ENCODE results near the gene RET.

The RET gene

GRCh38 chr10:43040482-43041256, 36.2 kb upstream of the RET start:
- Histone ChIP-seq H3K4me2 (ENCODE audit: insufficient read depth, low read length, poor library complexity, severe bottlenecking) (no peak overlapping the region), H3K27me3 (ENCODE audit: control insufficient read depth in 3 of 3, insufficient read depth in 3 of 3, low read depth in 1 of 3, low read length in 3 of 3) (no peaks in the 10 kb centered on the region), H2BK12ac (ENCODE audit: low read length) (no peak overlapping the region), H3K4ac (ENCODE audit: low read length) (no peak overlapping the region), H2AFZ (ENCODE audit: low read length) (no peak overlapping the region), H4K91ac (ENCODE audit: low read depth, low read length, poor library complexity) (peak overlapping the region; percentile 64), H3K14ac (ENCODE audit: low read length) (peak overlapping the region; percentile 21), H2BK15ac (ENCODE audit: low read length) (peak overlapping the region; percentile 55), H3K27ac (replicated peaks; ENCODE audit: low read length) (no peak overlapping the region), H2AK5ac (ENCODE audit: low read depth, low read length) (peak overlapping the region; percentile 81), H2BK5ac (ENCODE audit: low read length) (peak overlapping the region; percentile 24), H3K4me1 (ENCODE audit: control insufficient read depth in 2 of 2, insufficient read depth in 1 of 2, low read depth in 1 of 2, low read length in 2 of 2) (peaks cover 2 to 10% of the 10 kb centered on the region in 2 donors), H3K36me3 (replicated peaks in 1 of 2; ENCODE audit: control insufficient read depth in 2 of 2, insufficient read depth in 2 of 2, low read length in 2 of 2) (no peaks in the 10 kb centered on the region), H3K4me3 (ENCODE audit: low read length in 2 of 2) (no peak overlapping the region), H3K9me3 (replicated peaks in 1 of 2; ENCODE audit: control insufficient read depth in 2 of 2, insufficient read depth in 1 of 2, low read depth in 1 of 2, low read length in 2 of 2) (no peaks in the 10 kb centered on the region), H3K9ac (ENCODE audit: low read depth, low read length, poor library complexity) (no peak overlapping the region), H4K8ac (ENCODE audit: low read depth, low read length) (no peak overlapping the region), H3K18ac (ENCODE audit: low read length) (no peak overlapping the region), H2BK120ac (ENCODE audit: low read depth, low read length) (no peak overlapping the region), H3K23ac (ENCODE audit: low read depth, low read length, poor library complexity) (peak overlapping the region; percentile 17), H3K79me1 (ENCODE audit: low read depth, low read length) (peaks cover 2% of the 10 kb centered on the region)
- WGBS, 2 donors (ENCODE audit: extremely low coverage in 2 of 2, insufficient read length in 2 of 2, insufficient replicate concordance in 1 of 2), result no CpG with 5 or more reads among the region's 6 CpGs
- DNase-seq (ENCODE audit: low spot score), result no peak

GRCh38 chr10:43041422-43042342, 35.2 kb upstream of the RET start:
- no peak overlapping the region for H3K27ac ChIP-seq (replicated peaks; ENCODE audit: low read length)
- H3K9ac ChIP-seq (ENCODE audit: low read depth, low read length, poor library complexity), result peak overlapping the region; percentile 44
- H2AFZ ChIP-seq (ENCODE audit: low read length), result no peak overlapping the region
- peak overlapping the region; percentile 59 for H3K18ac ChIP-seq (ENCODE audit: low read length)
- peak overlapping the region; percentile 39 for H2BK5ac ChIP-seq (ENCODE audit: low read length)
- H3K27me3 ChIP-seq (ENCODE audit: control insufficient read depth in 3 of 3, insufficient read depth in 3 of 3, low read depth in 1 of 3, low read length in 3 of 3), result no peaks in the 10 kb centered on the region
- no peak overlapping the region for H4K91ac ChIP-seq (ENCODE audit: low read depth, low read length, poor library complexity)
- H2BK15ac ChIP-seq (ENCODE audit: low read length), result peak overlapping the region; percentile 37
- H4K8ac ChIP-seq (ENCODE audit: low read depth, low read length), result no peak overlapping the region
- WGBS, 2 donors (ENCODE audit: extremely low coverage in 2 of 2, insufficient read length in 2 of 2, insufficient replicate concordance in 1 of 2), result no CpG with 5 or more reads among the region's 9 CpGs
- H3K36me3 ChIP-seq (replicated peaks in 1 of 2; ENCODE audit: control insufficient read depth in 2 of 2, insufficient read depth in 2 of 2, low read length in 2 of 2), result no peaks in the 10 kb centered on the region
- H3K79me1 ChIP-seq (ENCODE audit: low read depth, low read length), result peaks cover 2% of the 10 kb centered on the region
- H3K4ac ChIP-seq (ENCODE audit: low read length), result no peak overlapping the region
- no peak overlapping the region for H3K23ac ChIP-seq (ENCODE audit: low read depth, low read length, poor library complexity)
- no peak overlapping the region for H2BK12ac ChIP-seq (ENCODE audit: low read length)
- H3K14ac ChIP-seq (ENCODE audit: low read length), result peak overlapping the region; percentile 47
- H3K4me3 ChIP-seq (ENCODE audit: low read length in 2 of 2), result no peak overlapping the region
- peak overlapping the region; percentile 88 for H2AK5ac ChIP-seq (ENCODE audit: low read depth, low read length)
- H3K9me3 ChIP-seq (replicated peaks in 1 of 2; ENCODE audit: control insufficient read depth in 2 of 2, insufficient read depth in 1 of 2, low read depth in 1 of 2, low read length in 2 of 2), result no peaks in the 10 kb centered on the region
- peaks cover 2 to 10% of the 10 kb centered on the region in 2 donors for H3K4me1 ChIP-seq (ENCODE audit: control insufficient read depth in 2 of 2, insufficient read depth in 1 of 2, low read depth in 1 of 2, low read length in 2 of 2)
- H3K4me2 ChIP-seq (ENCODE audit: insufficient read depth, low read length, poor library complexity, severe bottlenecking), result no peak overlapping the region
- DNase-seq (ENCODE audit: low spot score), result no peak
- peak overlapping the region; percentile 54 for H2BK120ac ChIP-seq (ENCODE audit: low read depth, low read length)

GRCh38 chr10:43042503-43043341, 34.1 kb upstream of the RET start:
- WGBS, 2 donors (ENCODE audit: extremely low coverage in 2 of 2, insufficient read length in 2 of 2, insufficient replicate concordance in 1 of 2), result no CpG with 5 or more reads among the region's 12 CpGs

More at GRCh38 chr10:43042503-43043341, 34.1 kb upstream of the RET start:
- peak overlapping the region; percentile 44 for H3K9ac ChIP-seq (ENCODE audit: low read depth, low read length, poor library complexity)
- no peaks in the 10 kb centered on the region for H3K27me3 ChIP-seq (ENCODE audit: control insufficient read depth in 3 of 3, insufficient read depth in 3 of 3, low read depth in 1 of 3, low read length in 3 of 3)
- no peak overlapping the region for H2BK120ac ChIP-seq (ENCODE audit: low read depth, low read length)
- no peak overlapping the region for H3K4me2 ChIP-seq (ENCODE audit: insufficient read depth, low read length, poor library complexity, severe bottlenecking)
- peak overlapping the region; percentile 64 for H3K18ac ChIP-seq (ENCODE audit: low read length)
- H2BK5ac ChIP-seq (ENCODE audit: low read length), result peak overlapping the region; percentile 39
- peak overlapping the region; percentile 88 for H2AK5ac ChIP-seq (ENCODE audit: low read depth, low read length)
- peak overlapping the region; percentile 4 for H2BK12ac ChIP-seq (ENCODE audit: low read length)
- H3K27ac ChIP-seq (replicated peaks; ENCODE audit: low read length), result no peak overlapping the region
- no peak overlapping the region for H3K4me3 ChIP-seq (ENCODE audit: low read length in 2 of 2)
- peak overlapping the region; percentile 93 for H2BK15ac ChIP-seq (ENCODE audit: low read length)
- H3K14ac ChIP-seq (ENCODE audit: low read length), result peak overlapping the region; percentile 21
- no peaks in the 10 kb centered on the region for H3K36me3 ChIP-seq (replicated peaks in 1 of 2; ENCODE audit: control insufficient read depth in 2 of 2, insufficient read depth in 2 of 2, low read length in 2 of 2)
- H3K79me1 ChIP-seq (ENCODE audit: low read depth, low read length), result peaks cover 2% of the 10 kb centered on the region
- no peak overlapping the region for H4K8ac ChIP-seq (ENCODE audit: low read depth, low read length)
- peak overlapping the region; percentile 65 for H3K23ac ChIP-seq (ENCODE audit: low read depth, low read length, poor library complexity)
- no peak overlapping the region for H3K4ac ChIP-seq (ENCODE audit: low read length)
- H4K91ac ChIP-seq (ENCODE audit: low read depth, low read length, poor library complexity), result no peak overlapping the region
- DNase-seq (ENCODE audit: low spot score), result no peak
- H3K4me1 ChIP-seq (ENCODE audit: control insufficient read depth in 2 of 2, insufficient read depth in 1 of 2, low read depth in 1 of 2, low read length in 2 of 2), result peaks cover 2 to 10% of the 10 kb centered on the region in 2 donors
- no peak overlapping the region for H2AFZ ChIP-seq (ENCODE audit: low read length)
- no peaks in the 10 kb centered on the region for H3K9me3 ChIP-seq (replicated peaks in 1 of 2; ENCODE audit: control insufficient read depth in 2 of 2, insufficient read depth in 1 of 2, low read depth in 1 of 2, low read length in 2 of 2)
